K562 (cell line): ENCODE data around the gene NKIRAS1. TPM values are rescaled to one million over a fixed set of nuclear protein-coding genes. Genes with fewer than 3 reads are reported as not detected.

Experiments used
- ARID1B ChIP-seq: fragments of 450-650 bp; IDR thresholded peaks from 2 replicates; pipeline ENCODE4 v1.6.1; 2016; ENCODE audit warnings: antibody characterized with exemption, mild to moderate bottlenecking, inconsistent platforms
- BACH1 ChIP-seq: fragments of 200-800 bp; sonication (Bioruptor generic); IDR thresholded peaks from 2 replicates; pipeline ENCODE4 v1.6.1; 2016; ENCODE audit warnings: missing genetic modification characterization, missing compliant biosample characterization
- BDP1 ChIP-seq: IDR thresholded peaks from 3 replicates; pipeline ENCODE4 v1.6.1; 2011; ENCODE audit not compliant: insufficient read length, insufficient read depth
- CBFA2T3 ChIP-seq: fragments of 450-650 bp; IDR thresholded peaks from 2 replicates; pipeline ENCODE4 v1.6.1; 2017
- CSDE1 ChIP-seq, 2 experiments: fragments of 450-650 bp; IDR thresholded peaks; 2 replicates each; pipeline ENCODE4 v1.6.1; 2016; ENCODE audit warnings: mild to moderate bottlenecking in 1 of 2
- HNRNPL ChIP-seq: fragments of 200-400 bp; formaldehyde crosslinking; IDR thresholded peaks from 2 replicates; pipeline ENCODE4 v1.6.1; 2017; ENCODE audit warnings: low read depth, mild to moderate bottlenecking, low read length
- KAT7 ChIP-seq: sonication (generic); formaldehyde crosslinking; IDR thresholded peaks from 2 replicates; pipeline ENCODE4 v1.8.0; 2022; ENCODE audit warnings: missing genetic modification reagents, mild to moderate bottlenecking, borderline replicate concordance
- LCOR ChIP-seq: sonication (generic); formaldehyde crosslinking; IDR thresholded peaks from 2 replicates; pipeline ENCODE4 v1.8.0; 2022; ENCODE audit warnings: mild to moderate bottlenecking, missing genetic modification reagents
- MIER1 ChIP-seq: fragments of 450-650 bp; IDR thresholded peaks from 2 replicates; pipeline ENCODE4 v1.6.1; 2016; ENCODE audit warnings: antibody characterized with exemption, mild to moderate bottlenecking, low read depth
- POLR2B ChIP-seq: fragments of 450-650 bp; IDR thresholded peaks from 2 replicates; pipeline ENCODE4 v1.6.1; 2018; ENCODE audit warnings: low read depth; ENCODE audit not compliant: partially characterized antibody
- RCOR1 ChIP-seq, 2 experiments: IDR thresholded peaks; 2 replicates each; pipeline ENCODE4 v1.6.1; 2012; ENCODE audit warnings: low read depth in 2 of 2, low read length in 2 of 2, borderline replicate concordance in 1 of 2, improper control_type of control experiment in 1 of 2
- SMAD3 ChIP-seq: fragments of 450-650 bp; formaldehyde crosslinking; conservative IDR thresholded peaks from 2 replicates; pipeline ENCODE4 v1.4.0; 2020; ENCODE audit warnings: mild to moderate bottlenecking
- SMARCA5 ChIP-seq: fragments of 450-650 bp; IDR thresholded peaks from 2 replicates; pipeline ENCODE4 v1.6.1; 2016
- SREBF1 ChIP-seq: fragments of 150-350 bp; IDR thresholded peaks from 2 replicates; pipeline ENCODE4 v1.6.1; 2014; ENCODE audit warnings: antibody characterized with exemption, low read depth, low read length, borderline replicate concordance
- ZNF253 ChIP-seq: fragments of 250-450 bp; sonication (Bioruptor Pico); conservative IDR thresholded peaks from 2 replicates; pipeline ENCODE4 v1.6.1; 2021; ENCODE audit warnings: mild to moderate bottlenecking
- ZNF282 ChIP-seq: sonication (generic); formaldehyde crosslinking; IDR thresholded peaks from 2 replicates; pipeline ENCODE4 v1.8.1; 2023; ENCODE audit warnings: missing genetic modification reagents
- ZNF76 ChIP-seq: fragments of 250-450 bp; sonication (Bioruptor Pico); IDR thresholded peaks from 2 replicates; pipeline ENCODE4 v1.4.0; 2020; ENCODE audit warnings: mild to moderate bottlenecking, moderate library complexity, borderline replicate concordance
- ZNF830 ChIP-seq: fragments of 250-450 bp; sonication (Bioruptor Pico); IDR thresholded peaks from 2 replicates; pipeline ENCODE4 v1.5.0; 2021; ENCODE audit warnings: mild to moderate bottlenecking
- polyA plus RNA-seq, 8 experiments: library from polyadenylated mRNA; depleted of rRNA in 4 of 8; stranded (reverse) in 5 of 8; unstranded in 3 of 8; fragments of >200 nt; fragmentation: Nextera tagmentation in 2 of 8; fragmentation: Illumina TruSeq in 1 of 8; extraction: Ambion mirVana in 2 of 8; extraction: Trizol in 1 of 8; gene quantifications; 2 replicates each; pipeline versions ENCODE4 v1.2.1 to v1.2.3, GENCODE V29; 2011 to 2014; ENCODE audit warnings: inconsistent platforms in 1 of 8, missing spikeins in 1 of 8
- total RNA-seq, 7 experiments: library from RNA; depleted of rRNA in 6 of 7; stranded (reverse); fragments of >200 nt in 6 of 7; fragmentation: Illumina TruSeq in 2 of 7; extraction: Trizol in 2 of 7; gene quantifications; 2 replicates each; pipeline versions ENCODE4 v1.2.1 to v1.2.3, GENCODE V29; 2011 to 2021; ENCODE audit warnings: low replicate concordance in 1 of 7
- TF ChIP-seq, protein P1 (sequence below), 2 experiments: IDR thresholded peaks; 2 replicates each; pipeline ENCODE4 v1.6.1; 2011; ENCODE audit warnings: borderline replicate concordance in 1 of 2, control low read depth in 1 of 2, low read depth in 1 of 2, low read length in 1 of 2, mild to moderate bottlenecking in 1 of 2, mixed read lengths in 1 of 2, moderate library complexity in 1 of 2; ENCODE audit not compliant: insufficient read depth in 1 of 2, insufficient read length in 1 of 2, poor library complexity in 1 of 2, severe bottlenecking in 1 of 2; ENCODE audit errors: extremely low read depth in 1 of 2
- TF ChIP-seq, protein P2 (sequence below): fragments of 450-650 bp; formaldehyde crosslinking; conservative IDR thresholded peaks from 2 replicates; pipeline ENCODE4 v1.4.0; 2022; ENCODE audit warnings: mild to moderate bottlenecking, missing genetic modification characterization
- TF ChIP-seq, protein P3 (sequence below): fragments of 450-650 bp; IDR thresholded peaks from 2 replicates; pipeline ENCODE4 v1.6.1; 2017; ENCODE audit warnings: antibody characterized with exemption
- TF ChIP-seq, protein P4 (sequence below): fragments of 250-450 bp; sonication (Bioruptor Pico); IDR thresholded peaks from 2 replicates; pipeline ENCODE4 v1.4.0; 2020; ENCODE audit warnings: borderline replicate concordance

NKIRAS1 gene
- total and polyA plus RNA-seq, 9 of the 15 experiments (the other 6 are each of a cell fraction or from before 2014, with no cell fraction given): 5.1 to 10.3 (median 6.3) TPM

DNA sequence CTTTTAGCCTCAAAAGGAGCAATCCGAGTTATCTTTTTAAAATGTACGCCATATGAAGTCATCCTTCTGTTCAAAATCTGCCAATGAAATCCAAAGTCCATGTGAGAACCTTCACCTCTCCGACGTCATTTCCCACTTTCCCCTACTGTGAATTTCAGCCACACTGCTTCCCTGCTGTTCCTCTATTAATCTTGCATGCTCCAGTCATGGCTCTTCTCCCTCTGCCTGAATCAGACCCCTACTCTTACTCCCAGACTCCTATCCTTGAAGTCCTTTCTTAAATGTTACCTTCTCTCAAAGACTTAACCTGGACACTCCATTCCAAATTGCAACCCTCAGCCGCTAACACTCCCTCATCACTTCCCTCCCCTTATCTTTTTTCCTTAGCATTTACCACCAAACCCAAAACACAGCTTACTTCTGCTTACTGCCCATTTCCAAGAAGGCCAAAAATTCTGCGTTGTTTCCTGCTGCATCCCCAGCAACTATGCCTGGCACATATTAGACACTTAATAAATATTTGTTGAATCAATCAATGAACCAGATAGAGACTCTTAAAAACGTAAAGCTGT lies 1.2 kb downstream of the NKIRAS1 start (continued):
- peak; percentile 1 for TF ChIP-seq BDP1
- TF ChIP-seq RCOR1 (IDR thresholded peaks at IDR 0.05; ENCODE audit: borderline replicate concordance in 1 of 2, low read depth in 2 of 2, low read length in 2 of 2): peak in 1 of 2 experiments; percentile 54; a peak in 1 of 4 replicates
- TF ChIP-seq, protein P1, sequence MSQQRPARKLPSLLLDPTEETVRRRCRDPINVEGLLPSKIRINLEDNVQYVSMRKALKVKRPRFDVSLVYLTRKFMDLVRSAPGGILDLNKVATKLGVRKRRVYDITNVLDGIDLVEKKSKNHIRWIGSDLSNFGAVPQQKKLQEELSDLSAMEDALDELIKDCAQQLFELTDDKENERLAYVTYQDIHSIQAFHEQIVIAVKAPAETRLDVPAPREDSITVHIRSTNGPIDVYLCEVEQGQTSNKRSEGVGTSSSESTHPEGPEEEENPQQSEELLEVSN (IDR thresholded peaks at IDR 0.05; ENCODE audit: borderline replicate concordance in 1 of 2, extremely low read depth in 1 of 2, insufficient read depth in 1 of 2, insufficient read length in 1 of 2, low read depth in 1 of 2, low read length in 1 of 2, poor library complexity in 1 of 2, severe bottlenecking in 1 of 2): no peak
- no peak for TF ChIP-seq ZNF282 (CRISPR knock-in tag)
- no peak for TF ChIP-seq HNRNPL
- TF ChIP-seq ZNF76 (CRISPR knock-in tag): no peak
- TF ChIP-seq, protein P2, sequence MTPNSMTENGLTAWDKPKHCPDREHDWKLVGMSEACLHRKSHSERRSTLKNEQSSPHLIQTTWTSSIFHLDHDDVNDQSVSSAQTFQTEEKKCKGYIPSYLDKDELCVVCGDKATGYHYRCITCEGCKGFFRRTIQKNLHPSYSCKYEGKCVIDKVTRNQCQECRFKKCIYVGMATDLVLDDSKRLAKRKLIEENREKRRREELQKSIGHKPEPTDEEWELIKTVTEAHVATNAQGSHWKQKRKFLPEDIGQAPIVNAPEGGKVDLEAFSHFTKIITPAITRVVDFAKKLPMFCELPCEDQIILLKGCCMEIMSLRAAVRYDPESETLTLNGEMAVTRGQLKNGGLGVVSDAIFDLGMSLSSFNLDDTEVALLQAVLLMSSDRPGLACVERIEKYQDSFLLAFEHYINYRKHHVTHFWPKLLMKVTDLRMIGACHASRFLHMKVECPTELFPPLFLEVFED (CRISPR knock-in tag): no peak
- 0 out of 2 replicates have a peak, but pooled peaks have one; percentile 37 for TF ChIP-seq LCOR
- TF ChIP-seq ZNF253 (CRISPR knock-in tag): no peak
- TF ChIP-seq SMARCA5: peak; percentile 78; the same call in 1 of the 2 replicates
- TF ChIP-seq SREBF1: no peak
- TF ChIP-seq ARID1B: peak; percentile 61
- TF ChIP-seq, protein P3, sequence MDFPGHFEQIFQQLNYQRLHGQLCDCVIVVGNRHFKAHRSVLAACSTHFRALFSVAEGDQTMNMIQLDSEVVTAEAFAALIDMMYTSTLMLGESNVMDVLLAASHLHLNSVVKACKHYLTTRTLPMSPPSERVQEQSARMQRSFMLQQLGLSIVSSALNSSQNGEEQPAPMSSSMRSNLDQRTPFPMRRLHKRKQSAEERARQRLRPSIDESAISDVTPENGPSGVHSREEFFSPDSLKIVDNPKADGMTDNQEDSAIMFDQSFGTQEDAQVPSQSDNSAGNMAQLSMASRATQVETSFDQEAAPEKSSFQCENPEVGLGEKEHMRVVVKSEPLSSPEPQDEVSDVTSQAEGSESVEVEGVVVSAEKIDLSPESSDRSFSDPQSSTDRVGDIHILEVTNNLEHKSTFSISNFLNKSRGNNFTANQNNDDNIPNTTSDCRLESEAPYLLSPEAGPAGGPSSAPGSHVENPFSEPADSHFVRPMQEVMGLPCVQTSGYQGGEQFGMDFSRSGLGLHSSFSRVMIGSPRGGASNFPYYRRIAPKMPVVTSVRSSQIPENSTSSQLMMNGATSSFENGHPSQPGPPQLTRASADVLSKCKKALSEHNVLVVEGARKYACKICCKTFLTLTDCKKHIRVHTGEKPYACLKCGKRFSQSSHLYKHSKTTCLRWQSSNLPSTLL: no peak
- no peak for TF ChIP-seq KAT7 (CRISPR knock-in tag)
- TF ChIP-seq MIER1: peak; percentile 63
- TF ChIP-seq, protein P4, sequence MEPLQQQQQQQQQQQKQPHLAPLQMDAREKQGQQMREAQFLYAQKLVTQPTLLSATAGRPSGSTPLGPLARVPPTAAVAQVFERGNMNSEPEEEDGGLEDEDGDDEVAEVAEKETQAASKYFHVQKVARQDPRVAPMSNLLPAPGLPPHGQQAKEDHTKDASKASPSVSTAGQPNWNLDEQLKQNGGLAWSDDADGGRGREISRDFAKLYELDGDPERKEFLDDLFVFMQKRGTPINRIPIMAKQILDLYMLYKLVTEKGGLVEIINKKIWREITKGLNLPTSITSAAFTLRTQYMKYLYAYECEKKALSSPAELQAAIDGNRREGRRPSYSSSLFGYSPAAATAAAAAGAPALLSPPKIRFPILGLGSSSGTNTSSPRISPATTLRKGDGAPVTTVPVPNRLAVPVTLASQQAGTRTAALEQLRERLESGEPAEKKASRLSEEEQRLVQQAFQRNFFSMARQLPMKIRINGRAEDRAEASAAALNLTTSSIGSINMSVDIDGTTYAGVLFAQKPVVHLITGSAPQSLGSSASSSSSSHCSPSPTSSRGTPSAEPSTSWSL (CRISPR knock-in tag): no peak
- no peak for TF ChIP-seq BACH1 (tag)
- TF ChIP-seq SMAD3: no peak
- TF ChIP-seq CSDE1 (IDR thresholded peaks at IDR 0.05): 0 out of 4 replicates have a peak, but pooled peaks of 1 of the 2 experiments have one; percentile 31
- no peak for TF ChIP-seq CBFA2T3
- no peak for TF ChIP-seq ZNF830 (CRISPR knock-in tag)
- peak; percentile 44 for TF ChIP-seq POLR2B
